Stimulated activated CD8-positive, alpha-beta memory T cell treated with anti-CD3 and anti-CD28 coated beads, Interleukin-7, amount 100 ng/mL, for 24 hours (primary cell): Measurements from ENCODE around the gene CCDC180.
"Not testable (repeated sequence)": the region's sequence is repeated elsewhere in the genome, so short reads cannot be mapped to it uniquely, and the experiment has no call there.

Experiments
- DNase-seq: peaks from one replicate; pipeline ENCODE4 v3.0.0-alpha.2; 2020; ENCODE audit warnings: low read depth

Gene CCDC180

DNA sequence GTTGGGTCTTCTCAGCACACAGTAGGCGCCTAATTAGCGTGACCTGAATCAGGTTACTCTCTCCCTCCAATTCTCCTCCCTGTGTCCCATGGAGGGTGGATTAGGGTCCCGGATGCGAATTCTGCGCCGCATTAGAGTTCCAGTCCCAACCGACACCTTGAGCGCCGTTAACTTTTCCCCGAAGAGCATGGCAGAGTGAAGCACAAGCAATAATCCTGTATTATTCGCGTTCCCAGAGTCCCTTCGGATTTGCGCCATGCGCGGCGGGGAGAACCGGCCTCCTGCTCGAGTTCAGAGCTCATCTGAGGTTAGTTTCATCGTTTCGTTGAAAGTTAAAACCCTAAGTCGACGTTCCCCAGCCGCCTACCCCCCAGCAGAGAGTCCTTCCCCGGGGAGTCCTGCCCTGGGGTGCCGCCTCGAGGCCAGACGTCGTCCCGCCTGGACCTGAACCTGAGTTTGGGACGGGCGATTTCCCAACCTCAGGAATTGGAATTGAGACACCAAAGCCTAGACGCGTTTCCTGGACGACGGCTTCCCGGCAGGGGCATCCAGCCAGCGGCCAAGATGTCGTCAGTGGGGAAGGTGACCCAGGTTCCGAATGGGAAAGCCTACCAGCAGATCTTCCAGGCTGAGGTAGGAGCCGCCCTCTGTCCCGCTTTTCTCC, at the start of gene CCDC180:
Gene CCDC180, plus strand, starts transcription at position 160 of the 664 bp plus-strand sequence. Its CDS starts 405 bp downstream, at position 565.
- DNase-seq: no peak

DNA sequence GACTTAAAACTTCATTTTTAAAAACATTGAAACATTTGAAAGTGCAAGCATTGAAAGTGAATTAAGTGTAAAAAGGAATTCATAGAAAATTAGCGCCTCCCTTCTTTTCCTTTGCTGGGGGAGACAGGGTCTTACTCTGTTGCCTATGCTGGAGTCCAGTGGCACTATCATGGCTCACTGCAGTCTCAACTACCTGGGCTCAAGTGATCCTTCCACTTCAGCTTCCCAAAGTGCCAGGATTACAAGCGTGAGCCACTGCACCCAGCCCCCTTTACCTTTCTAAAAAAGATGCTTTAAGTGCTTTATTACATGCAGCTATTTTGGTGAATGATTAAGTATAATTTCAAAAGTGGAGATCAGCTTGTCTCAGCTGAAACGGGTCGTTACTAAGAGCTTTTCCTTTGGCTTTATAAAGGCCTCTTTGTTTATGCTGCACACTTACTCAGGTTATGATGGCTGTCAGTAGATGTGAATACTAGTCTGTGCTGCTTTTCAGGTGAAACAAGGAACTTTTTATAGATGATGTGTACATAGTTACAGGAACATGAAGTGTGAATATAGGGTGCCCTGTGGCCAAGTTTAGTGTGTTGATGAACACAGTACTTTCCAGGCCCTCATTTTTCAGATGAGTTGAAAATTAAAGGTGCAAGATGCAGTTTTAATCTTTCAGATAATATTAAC, 47.5 kb upstream of the CCDC180 start:
- not testable (repeated sequence) for DNase-seq

DNA sequence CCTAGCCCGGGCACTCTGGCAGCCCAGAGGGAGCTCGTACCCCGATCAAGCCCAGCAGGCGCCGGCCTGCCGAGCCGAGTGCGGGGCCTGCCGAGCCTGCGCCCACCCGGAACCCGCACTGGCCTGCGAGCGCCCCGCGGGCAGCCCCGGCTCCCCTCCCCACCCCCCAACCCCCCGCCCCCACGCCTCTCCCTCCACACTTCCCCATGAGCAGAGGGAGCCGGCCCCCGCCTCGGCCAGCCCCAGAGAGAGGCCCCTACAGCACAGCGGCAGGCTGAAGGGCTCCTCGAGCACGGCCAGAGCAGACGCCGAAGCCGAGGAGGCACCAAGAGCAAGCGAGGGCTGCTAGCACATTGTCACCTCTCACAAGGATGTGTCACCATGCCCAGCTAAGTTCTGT, 36.2 kb upstream of the CCDC180 start:
- no peak for DNase-seq

DNA sequence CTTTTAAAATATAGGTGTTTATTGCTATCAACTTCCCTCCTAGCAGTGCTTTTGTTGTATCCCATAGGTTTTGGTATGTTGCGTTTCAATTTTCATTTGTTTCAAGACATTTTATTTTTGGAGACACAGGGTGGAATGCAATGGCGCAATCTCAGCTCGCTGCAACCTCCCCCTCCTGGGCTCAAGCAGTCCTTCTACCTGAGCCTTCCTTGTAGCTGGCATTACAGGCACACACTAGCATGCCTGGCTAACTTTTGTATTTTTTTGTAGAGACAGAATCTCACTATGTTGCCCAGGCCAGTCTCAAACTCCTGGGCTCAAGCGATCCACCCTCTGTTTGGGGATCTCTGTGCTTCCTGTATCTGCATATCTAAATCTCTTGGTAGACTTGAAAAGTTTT, 35.4 kb upstream of the CCDC180 start:
- no peak for DNase-seq

DNA sequence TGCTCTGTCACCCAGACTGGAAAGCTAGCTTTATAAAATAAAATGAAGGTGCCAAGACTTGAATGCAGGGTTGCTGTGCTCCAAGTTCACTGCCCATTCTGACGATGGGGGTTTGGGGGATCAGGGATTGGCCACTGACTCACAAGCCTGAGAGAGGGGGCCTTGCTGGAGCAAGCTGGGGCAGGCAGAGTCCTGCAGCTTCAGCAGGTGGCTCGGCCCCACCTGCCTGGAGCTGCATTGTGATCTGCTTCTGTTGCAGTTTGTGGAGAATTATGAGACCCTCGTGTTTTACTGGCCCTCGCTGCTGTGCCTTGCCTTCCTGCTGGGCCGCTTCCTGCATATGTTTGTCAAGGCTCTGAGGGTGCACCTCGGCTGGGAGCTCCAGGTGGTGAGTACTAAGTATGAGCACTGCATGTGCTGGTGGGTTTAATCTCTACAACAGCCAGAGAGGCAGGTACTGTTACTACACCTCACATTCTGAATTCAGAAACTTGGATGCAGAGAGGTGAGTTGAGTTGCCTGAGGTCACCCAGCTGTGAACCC, 31.1 kb upstream of the CCDC180 start:
- DNase-seq: no peak

DNA sequence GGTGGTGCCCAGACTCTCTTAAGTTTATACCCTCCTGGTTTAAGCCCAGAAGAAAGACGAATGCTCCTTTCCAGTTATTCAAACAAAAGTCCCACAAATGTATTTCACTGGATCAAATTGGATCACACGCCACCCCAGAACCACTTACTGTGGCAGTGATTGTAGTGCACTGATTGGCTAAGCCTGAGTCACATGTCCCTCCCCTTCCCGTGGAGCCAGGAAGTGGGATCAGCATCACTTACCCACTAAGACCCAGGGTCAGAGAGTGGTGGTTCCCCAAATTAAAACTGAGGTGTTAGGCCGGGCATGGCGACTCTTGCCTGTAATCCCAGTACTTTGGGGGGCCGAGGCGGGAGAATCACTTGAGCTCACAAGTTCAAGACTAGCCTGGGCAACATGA, 29.5 kb upstream of the CCDC180 start:
- no peak for DNase-seq

DNA sequence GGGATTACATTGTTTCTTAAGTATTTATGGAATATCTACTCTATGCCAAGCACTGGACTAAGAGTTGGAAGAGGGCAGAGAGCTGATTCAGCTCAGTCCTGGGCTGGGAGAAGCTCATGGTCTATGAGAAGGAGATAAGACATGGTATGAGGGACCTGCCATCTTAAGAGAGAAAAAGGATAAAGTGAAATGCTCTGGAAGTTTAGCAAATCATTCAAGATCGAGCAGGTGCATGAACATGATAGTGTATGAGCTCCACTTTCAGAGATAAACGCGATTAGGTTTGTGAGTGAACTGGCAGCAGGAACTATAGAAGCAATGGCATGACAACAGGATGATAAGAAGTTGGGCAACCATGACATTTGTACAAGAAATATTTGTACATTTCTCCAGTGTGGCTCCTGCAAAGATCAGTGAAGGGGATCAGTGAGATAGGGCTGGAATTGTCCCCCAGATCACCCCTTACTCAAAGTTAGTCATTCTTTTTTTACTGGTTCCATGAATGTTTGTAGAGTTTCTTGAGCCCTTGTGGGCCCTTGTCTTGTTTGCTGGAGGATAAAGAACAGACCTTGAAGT, 26.6 kb upstream of the CCDC180 start:
- DNase-seq: no peak

DNA sequence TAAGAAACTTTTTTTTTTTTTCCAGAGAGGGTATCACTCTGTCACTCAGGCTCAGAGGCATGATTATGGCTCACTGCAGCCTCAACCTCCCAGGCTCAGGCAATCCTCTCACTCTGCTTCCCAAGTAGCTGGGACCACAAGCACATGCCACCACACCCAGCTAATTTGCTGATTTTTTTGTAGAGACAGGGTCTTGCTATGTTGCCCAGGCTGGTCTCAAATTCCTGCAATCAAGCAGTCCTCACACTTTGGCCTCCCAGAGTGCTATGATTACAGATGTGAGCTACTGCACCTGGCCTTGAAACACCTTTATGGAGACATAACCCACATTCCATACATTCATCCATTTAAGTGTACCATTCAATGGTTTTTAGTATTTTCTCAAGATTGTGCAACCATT, 23.7 kb upstream of the CCDC180 start:
- no peak for DNase-seq

DNA sequence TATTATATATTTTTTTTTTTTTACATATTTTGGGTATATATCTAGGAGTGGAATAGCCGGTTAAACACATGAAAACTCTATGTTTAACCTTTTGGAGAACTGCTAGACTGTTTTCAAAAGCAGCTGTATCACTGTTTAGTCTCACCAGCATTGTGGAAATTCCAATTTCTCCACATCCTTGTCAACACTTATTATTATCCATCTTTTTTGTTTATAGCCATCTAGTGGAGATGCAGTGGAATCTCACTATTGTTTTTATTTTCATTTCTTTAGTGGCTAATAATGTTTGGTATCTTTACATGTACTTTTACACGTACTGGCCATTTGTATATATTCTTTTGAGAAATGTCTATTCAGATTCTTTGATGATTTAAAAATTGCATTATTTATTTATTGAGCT, 22.7 kb upstream of the CCDC180 start:
- DNase-seq: no peak

DNA sequence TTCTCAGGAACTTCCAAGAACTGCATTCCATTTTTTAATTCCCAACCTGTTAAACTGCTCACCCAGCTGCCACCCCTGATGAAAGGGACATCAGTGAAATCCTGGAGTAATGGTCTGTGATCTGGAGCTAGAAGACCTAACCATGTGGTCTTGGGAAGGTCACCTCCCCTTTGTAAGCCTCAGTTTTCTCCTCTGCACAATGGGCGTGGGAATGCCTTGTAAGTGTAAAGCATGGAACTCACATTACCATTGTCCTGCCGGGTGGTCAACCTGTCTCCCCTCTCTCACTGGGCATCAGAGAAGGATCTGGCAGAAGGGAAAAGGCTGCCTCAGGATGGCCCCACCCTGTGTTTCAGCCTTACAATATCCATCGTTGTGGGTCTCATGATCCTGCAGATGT, 15.3 kb upstream of the CCDC180 start:
- DNase-seq: no peak

DNA sequence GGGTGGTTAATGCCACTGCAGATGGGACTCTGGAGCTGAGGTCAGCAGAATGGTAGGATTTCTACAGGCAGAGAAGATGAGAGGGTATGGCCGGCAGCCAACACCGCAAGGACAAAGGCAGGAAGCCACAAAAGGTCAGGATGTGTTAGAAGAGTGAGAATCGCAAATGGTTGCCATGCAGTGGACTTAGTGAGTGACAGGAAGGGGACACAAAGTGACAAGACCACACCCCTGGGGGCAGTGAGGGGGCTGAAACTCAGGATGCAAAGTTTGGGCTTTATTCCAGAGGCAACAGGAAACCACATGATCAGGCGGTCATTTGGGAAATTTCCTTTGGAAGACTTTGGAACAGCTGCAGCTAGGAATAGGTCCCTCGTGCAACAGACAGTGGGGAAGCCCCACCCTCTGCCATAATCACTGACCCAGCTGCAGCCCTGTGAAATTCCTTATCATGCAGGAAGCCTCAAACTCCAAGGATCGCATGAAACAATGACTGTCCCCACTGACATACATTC, 14.2 kb upstream of the CCDC180 start:
- DNase-seq: no peak

DNA sequence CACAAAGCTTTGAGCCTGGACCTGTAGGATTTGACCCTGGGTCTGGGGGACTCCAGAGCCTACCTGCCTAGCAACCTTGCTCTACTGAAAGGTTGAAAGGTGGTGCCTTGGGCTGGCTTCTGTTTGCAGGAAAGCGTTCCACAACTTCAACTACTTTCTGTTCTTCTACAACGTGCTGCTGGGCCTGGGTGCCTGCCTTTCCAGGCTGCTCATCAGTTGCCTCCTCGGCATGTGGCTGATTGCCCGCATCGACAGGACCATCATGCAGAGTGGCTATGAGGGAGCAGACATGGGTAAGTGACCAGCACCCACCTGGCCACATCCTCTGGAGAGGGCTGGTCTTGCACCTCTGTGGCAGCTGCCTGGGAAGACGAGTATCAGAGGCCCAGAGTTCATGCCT, 13.6 kb upstream of the CCDC180 start:
- DNase-seq: no peak

DNA sequence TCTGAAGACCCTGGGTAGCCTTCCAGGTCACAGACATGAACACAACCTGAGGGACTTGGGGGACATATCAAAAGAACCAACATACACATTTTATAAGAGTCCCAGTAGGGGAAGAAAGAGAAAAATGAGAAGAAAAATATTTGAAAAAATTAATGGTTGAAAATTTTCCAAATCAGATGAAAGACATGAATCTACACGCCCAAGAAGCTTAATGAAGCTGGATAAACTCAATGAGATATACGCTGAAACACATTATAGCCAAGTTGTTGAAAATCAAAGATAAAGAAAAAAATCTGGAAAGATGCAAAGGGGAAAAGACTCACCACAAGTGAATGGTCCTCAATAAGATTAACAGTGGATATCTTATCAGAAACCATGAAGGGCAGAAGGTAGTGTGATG, 9.6 kb upstream of the CCDC180 start:
- DNase-seq: no peak

DNA sequence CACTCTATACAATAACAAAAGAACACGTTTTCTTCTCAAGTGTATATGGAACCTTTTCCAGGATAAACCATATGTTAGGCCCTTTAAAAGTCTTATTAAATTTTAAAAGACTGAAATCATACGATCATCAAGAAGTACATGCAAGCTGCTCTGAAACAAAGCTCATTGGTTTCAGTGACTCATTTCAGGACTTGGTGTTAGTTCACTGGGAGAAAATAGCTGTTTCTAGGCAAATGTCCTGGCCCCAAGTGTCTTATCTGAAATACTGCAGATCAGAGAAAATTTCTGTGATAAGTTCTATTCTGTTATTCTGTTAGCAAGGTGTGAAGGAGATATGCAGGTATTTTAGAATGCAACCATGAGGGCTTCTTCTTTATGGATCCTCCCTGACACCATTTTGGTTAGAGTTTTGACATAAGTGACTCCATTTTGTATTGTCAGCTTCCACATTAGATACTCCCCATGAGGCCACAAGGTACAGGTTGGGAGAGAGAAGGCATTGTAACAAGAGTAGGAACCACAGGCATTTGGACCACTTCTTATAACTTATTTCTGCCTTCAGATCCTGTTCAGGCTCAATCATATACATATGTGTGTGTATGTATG, 7.5 kb upstream of the CCDC180 start:
- DNase-seq: no peak

DNA sequence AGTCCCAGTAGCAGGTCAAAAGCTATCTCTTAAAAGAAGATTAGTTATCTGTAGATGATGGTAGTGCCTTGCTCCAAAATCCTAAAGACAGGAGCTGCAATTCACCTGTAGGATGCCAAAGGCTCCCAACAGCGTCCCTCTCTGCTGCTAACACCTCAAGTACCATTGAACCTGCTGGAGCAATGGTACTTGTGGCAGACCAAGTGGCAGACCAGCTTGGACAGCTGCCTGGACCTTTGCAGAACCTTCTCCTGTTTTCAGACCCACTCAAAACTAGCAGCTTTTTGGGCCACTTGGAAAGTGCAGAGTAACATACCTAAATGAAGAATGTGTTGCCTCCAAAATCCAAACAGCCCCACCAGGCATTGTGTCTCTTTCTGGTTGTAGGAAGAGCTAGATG, 6.9 kb upstream of the CCDC180 start:
- no peak for DNase-seq

DNA sequence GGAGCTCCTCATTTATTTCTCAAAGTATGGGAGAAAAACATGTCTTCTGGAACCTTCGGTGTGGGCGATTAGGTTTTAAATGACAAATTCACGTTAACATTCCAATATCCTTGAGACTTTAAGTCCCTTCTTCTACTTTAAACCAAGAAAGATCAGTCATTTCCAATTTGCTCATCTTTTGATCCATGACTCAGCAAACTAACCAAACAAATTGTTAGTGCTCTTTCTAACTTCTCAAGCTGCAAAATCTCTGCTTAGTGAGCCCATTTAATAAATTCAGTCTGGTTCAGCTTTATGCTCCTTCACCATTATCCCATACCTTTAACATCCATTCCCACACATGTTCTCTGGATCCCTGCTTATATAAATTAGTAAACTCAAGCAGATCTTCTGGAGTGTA, 5.5 kb upstream of the CCDC180 start:
- no peak for DNase-seq

DNA sequence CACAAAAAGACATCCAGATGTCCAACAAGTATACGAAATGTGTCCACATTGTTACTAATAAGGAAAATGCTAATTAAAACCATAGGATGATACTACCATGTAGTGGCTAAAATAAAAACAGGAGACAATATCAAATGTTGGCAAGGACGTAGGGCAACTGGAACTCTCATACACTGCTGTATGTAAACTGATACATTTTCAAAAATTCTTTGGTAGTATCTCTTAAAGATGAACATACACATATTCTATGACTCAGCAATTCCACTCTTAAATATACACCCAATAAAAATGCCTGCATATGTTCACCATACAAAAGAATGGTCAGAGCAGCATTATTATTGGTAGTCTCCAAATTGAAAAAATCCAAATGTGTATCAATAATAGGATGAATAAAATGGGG, 2.9 kb upstream of the CCDC180 start:
- no peak for DNase-seq

DNA sequence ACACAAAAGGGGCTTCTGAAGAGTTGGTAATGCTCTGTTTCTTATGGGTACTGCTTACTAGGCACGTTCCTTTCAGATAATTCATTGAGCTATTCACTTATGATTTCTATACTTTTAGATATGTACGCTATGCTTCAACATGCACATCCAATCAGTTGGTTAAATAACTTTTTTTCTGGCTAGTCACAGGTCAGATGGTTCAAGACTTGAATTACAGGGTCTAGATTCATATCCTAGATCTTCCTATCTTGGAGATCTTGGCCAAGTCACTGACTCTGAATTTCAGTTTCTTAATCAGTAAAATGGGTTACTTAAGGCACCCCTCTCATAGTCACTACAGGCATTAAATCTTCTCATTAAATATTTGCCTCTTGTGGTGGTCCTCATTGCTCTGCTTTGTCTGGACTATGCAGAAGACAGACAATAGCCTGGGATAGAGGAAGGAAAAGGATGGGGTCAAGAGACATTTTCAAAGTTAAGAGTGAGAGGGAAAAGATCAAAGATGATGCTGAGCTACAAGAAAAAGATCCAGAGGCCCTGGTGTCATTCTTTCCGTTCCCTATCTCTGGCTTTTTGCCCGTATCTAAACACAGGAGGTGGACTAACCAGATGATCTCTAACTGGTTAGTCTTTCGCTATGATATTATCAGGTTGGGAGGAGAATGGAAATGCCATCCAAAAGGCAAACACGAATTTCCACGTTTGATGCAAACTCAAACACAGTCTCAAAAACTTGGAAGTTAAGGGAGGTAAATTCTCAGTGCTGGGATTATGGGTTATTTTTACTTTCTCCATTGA, 1.8 kb upstream of the CCDC180 start:
- no peak for DNase-seq

DNA sequence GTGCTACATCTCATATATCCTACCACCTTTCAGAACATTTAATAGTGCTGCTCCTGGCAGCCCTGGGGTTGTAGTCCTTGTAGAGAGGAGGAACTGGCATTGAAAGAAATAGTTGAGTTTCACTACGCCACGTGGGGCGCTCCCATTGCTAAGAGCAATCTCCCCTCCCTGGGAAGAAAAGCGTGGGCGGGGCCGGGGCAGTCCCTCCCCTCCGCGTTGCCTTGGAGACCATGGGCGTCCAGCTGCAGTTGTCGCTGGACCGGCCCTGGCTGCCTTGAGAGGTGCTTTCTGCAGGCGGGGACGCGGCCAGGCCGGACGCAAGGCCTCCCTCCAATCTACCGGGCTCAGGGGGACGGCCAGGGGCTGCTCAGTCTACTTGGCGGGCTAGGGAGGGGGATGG, 368 bp upstream of the CCDC180 start:
- no peak for DNase-seq

DNA sequence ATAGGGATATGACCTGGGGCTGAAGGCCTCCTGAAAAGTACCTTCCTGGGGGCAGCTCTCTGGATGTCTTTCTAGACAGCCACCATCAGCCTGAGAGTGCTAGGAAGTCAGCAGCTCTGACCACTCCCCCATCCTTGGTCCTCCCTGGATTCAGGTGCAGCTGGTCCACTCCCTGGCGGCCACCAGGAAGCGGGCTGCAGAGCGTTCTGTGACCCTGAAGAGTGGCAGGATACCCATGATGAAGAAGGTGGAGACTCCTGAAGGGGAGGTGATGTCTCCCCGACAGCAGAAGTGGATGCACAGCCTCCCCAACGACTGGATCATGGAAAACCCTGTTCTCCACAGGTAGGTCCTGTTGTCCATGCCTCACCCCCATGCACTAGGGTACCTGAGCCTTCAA, 1.8 kb downstream of the CCDC180 start:
- DNase-seq: no peak

DNA sequence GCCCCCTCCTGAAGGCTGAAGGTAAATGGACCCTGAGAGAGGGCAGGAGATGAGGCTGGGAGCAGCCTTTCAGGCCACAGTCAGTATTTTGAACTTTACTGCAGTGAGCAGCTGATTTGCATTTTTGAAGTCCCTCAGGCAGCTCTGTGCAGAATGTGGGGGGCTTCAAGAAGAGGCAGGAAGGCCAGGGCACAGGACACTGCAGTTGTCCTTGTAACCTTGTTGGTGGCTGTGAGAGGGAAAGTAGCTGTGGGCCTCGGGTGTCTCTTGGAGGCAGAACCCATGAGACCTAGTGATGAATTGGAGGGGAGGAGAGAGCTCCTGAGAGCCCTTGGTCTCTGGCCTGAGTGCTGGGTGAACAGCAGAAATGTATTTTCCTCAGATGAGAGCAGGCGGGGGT, 2.6 kb downstream of the CCDC180 start:
- no peak for DNase-seq

DNA sequence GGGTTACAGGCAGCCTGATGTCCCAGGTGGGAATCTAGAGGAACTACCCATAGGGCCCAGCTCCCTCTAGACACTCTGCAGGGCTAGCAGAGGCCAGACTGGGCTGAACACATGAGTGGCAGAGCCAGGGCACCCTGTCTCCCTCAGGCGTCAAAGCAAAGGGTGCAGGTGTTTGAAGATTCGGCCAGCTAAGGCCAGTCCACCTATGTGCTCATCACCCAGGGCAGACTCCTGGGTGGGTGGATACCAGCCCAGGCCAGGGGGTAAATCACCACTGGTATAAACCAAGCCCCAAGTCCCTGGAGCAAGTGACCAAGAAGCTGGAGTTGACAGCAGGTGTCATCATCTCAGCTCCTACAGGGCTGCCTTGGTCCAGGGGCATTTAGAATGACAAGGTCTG, 3.4 kb downstream of the CCDC180 start:
- no peak for DNase-seq
